HepG2 (cell line): ENCODE results near the gene SERPINB1. TPM values are rescaled to one million over a fixed set of nuclear protein-coding genes. Genes with fewer than 3 reads are reported as not detected.
"Not testable (repeated sequence)": the region's sequence is repeated elsewhere in the genome, so short reads cannot be mapped to it uniquely, and the experiment has no call there.

Experiments
- ATAC-seq: fragments of 200-7000 bp; cut with Tn5 transposase; 3 replicates; pipeline ENCODE4 v1.9.1; 2020; ENCODE audit warnings: mild to moderate bottlenecking, moderate library complexity
- BruUV-seq: library from RNA; stranded (reverse); fragments of 400-500 nt; replicated peaks from 2 replicates; lab custom pipeline; 2021; lab: Mats Ljungman, UMichigan
- CTCF ChIA-PET: fragments of 300-600 bp; formaldehyde crosslinking; extraction: SDS; loops from one replicate; lab custom pipeline; 2021; ENCODE audit warnings: low total read pairs, inconsistent platforms, low intra/inter-chr PET ratio; lab: Yijun Ruan, JAX
- POLR2A ChIA-PET: fragments of 350-600 bp; sonication (Branson Sonifier 250); formaldehyde crosslinking; loops from one replicate; lab custom pipeline; 2020; ENCODE audit warnings: antibody characterized with exemption, inconsistent platforms; lab: Yijun Ruan, JAX
- DNase-seq: peaks from one replicate; pipeline ENCODE4 v3.0.0-alpha.2; 2015; ENCODE audit warnings: low spot score
- FAIRE-seq: peaks from 3 replicates; lab custom pipeline; 2011; peaks lifted over from hg19 to GRCh38; lab: Jason Lieb, UNC
- H2AFZ ChIP-seq: one replicate; pipeline ENCODE4 v1.6.1; 2011; ENCODE audit warnings: low read length, inconsistent platforms
- H3K27ac ChIP-seq: fragments of 300-600 bp; 3 replicates; pipeline ENCODE4 v1.8.0; 2011; ENCODE audit warnings: mixed run types, mild to moderate bottlenecking, mixed read lengths, low read length, inconsistent platforms; ENCODE audit not compliant: insufficient read depth; ENCODE audit errors: extremely low read length
- H3K27me3 ChIP-seq, 2 experiments: fragments of 200-600 bp in 1 of 2; 2 replicates in 1 of 2; 3 replicates in 1 of 2; pipeline versions ENCODE4 v1.6.0 to v1.8.0; 2011; ENCODE audit warnings: low read length in 2 of 2, mild to moderate bottlenecking in 2 of 2, moderate library complexity in 2 of 2, inconsistent platforms in 1 of 2; ENCODE audit not compliant: insufficient read depth in 2 of 2, control insufficient read depth in 1 of 2
- H3K36me3 ChIP-seq, 2 experiments: fragments of 200-600 bp in 1 of 2; replicated peaks in 1 of 2; 2 replicates in 1 of 2; 3 replicates in 1 of 2; pipeline versions ENCODE4 v1.5.1 to v1.8.0; 2011; ENCODE audit warnings: low read length in 2 of 2, inconsistent platforms in 1 of 2; ENCODE audit not compliant: insufficient read depth in 2 of 2, control insufficient read depth in 1 of 2
- H3K4me1 ChIP-seq: 2 replicates; pipeline ENCODE4 v1.5.1; 2012; ENCODE audit warnings: low read length, inconsistent platforms; ENCODE audit not compliant: insufficient read depth
- H3K4me2 ChIP-seq: 2 replicates; pipeline ENCODE4 v1.6.0; 2011; ENCODE audit warnings: low read depth, low read length, inconsistent platforms
- H3K4me3 ChIP-seq, 3 experiments: fragments of 200-600 bp in 1 of 3; sonication (generic), shearing (Covaris generic) in 1 of 3; replicated peaks in 1 of 3; 2 replicates each; pipeline ENCODE4 v1.5.1; 2011 to 2016; ENCODE audit warnings: low read length in 3 of 3, inconsistent platforms in 2 of 3, low read depth in 2 of 3, mild to moderate bottlenecking in 2 of 3, control low read depth in 1 of 3, mixed read lengths in 1 of 3; ENCODE audit not compliant: insufficient read depth in 1 of 3
- H3K79me2 ChIP-seq: one replicate; pipeline ENCODE4 v1.6.1; 2011; ENCODE audit warnings: low read length, inconsistent platforms; ENCODE audit not compliant: insufficient read depth
- H3K9ac ChIP-seq: 2 replicates; pipeline ENCODE4 v1.6.0; 2011; ENCODE audit warnings: mild to moderate bottlenecking, low read depth, low read length, inconsistent platforms; ENCODE audit not compliant: insufficient read depth
- H3K9me3 ChIP-seq: 2 replicates; pipeline ENCODE4 v1.5.1; 2012; ENCODE audit warnings: mild to moderate bottlenecking, low read length
- H4K20me1 ChIP-seq: 2 replicates; pipeline ENCODE4 v1.6.0; 2011; ENCODE audit warnings: inconsistent platforms, mild to moderate bottlenecking, low read length, moderate library complexity; ENCODE audit not compliant: insufficient read depth
- ARNTL ChIP-seq: sonication (generic); formaldehyde crosslinking; IDR thresholded peaks from 2 replicates; pipeline ENCODE4 v1.4.0; 2020; ENCODE audit warnings: mild to moderate bottlenecking, missing genetic modification reagents
- EZH2 ChIP-seq: conservative IDR thresholded peaks from 2 replicates; pipeline ENCODE4 v1.6.1; 2012; ENCODE audit warnings: mild to moderate bottlenecking, low read depth, low read length, moderate library complexity
- NFYB ChIP-seq: sonication (generic); formaldehyde crosslinking; IDR thresholded peaks from 2 replicates; pipeline ENCODE4 v1.4.0; 2020; ENCODE audit warnings: missing genetic modification reagents
- NFYC ChIP-seq: IDR thresholded peaks from 2 replicates; pipeline ENCODE4 v1.6.1; 2016; ENCODE audit warnings: missing genetic modification reagents, missing compliant biosample characterization
- WGBS: methylation state at CpG from one replicate; pipeline ENCODE4 v1.1.6; 2017; ENCODE audit warnings: low lambda C conversion rate; 5-methylcytosine and 5-hydroxymethylcytosine counted together
- in situ Hi-C: cut with HindIII; loops from 2 replicates; pipeline ENCODE4 v1.10.0; 2017; ENCODE audit warnings: low pct_unique_long_range_greater_than_20kb; ENCODE audit not compliant: extremely low pct_ligation_motif_present
- intact Hi-C: fragments of 100-400 bp; cut with micrococcal nuclease; formaldehyde crosslinking; loops from one replicate; pipeline ENCODE4 v1.10.0; 2022; ENCODE audit not compliant: unreplicated experiment
- polyA plus RNA-seq, 8 experiments: library from polyadenylated mRNA; depleted of rRNA in 3 of 8; stranded (reverse) in 7 of 8; unstranded in 1 of 8; fragments of >200 nt; fragmentation: Illumina TruSeq in 4 of 8; extraction: Trizol in 4 of 8; gene quantifications; 2 replicates each; pipeline versions ENCODE4 v1.2.1 to v1.2.3, GENCODE V29; 2011 to 2016; ENCODE audit warnings: low read depth in 4 of 8, missing spikeins in 1 of 8, mixed read lengths in 1 of 8; ENCODE audit not compliant: insufficient read depth in 1 of 8
- total RNA-seq, 5 experiments: library from RNA; depleted of rRNA; stranded (reverse); fragments of >200 nt; fragmentation: Illumina TruSeq; extraction: Trizol; gene quantifications; 2 replicates each; pipeline ENCODE4 v1.2.3, GENCODE V29; 2016; ENCODE audit warnings: low read depth in 1 of 5
- TF ChIP-seq, protein P1 (sequence below): sonication (generic); formaldehyde crosslinking; IDR thresholded peaks from 2 replicates; pipeline ENCODE4 v1.4.0; 2020; ENCODE audit warnings: mild to moderate bottlenecking, missing genetic modification reagents

SERPINB1 gene
- total and polyA plus RNA-seq, 2 of the 13 experiments (the other 11 are each of a cell fraction or from before 2014, with no cell fraction given) = 41.4 to 60.5 TPM

DNA sequence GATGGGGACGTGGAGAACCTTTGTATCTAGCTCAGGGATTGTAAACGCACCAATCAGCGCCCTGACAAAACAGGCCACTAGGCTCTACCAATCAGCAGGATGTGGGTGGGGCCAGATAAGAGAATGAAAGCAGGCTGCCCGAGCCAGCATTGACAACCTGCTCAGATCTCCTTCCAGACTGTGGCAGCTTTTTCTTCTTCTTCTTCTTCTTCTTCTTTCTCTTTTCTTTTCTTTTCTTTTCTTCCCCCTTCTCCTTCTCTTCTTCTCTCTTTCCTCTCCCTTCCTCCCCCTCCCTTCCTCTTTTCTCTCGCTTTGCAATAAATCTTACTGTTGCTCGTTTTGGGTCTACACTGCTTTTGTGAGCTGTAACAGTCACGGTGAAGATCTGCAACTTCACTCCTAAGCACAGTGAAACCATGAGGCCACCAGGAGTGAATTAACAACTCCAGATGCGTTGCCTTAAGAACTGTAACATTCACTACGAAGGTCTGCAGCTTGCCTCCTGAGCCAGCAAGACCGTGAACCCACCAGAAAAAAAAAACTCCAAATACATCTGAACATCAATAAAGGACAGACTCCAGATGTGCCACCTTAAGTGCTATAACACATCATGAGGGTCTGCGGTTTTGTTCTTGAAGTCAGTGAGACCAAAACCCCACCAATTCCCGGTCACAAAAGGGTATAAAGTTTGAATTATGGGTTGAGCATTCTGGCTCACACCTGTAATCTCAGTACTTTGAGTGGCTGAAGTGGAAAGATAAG lies 19.6 kb upstream of the SERPINB1 start:
- no peaks in the 10 kb centered on the region for H3K27me3 ChIP-seq
- no peak overlapping the region for H3K4me2 ChIP-seq
- TSS peak; percentile 89 for BruUV-seq
- ChIA-PET CTCF (no interaction called here), POLR2A (interaction anchor here (0.8 to 2.6 kb wide), 5 partner anchors 11 to 42 kb away, joined by 3 to 7 read pairs (median 4); partner anchors contain the start of genes SERPINB1 and SERPINB9)
- no peaks in the 10 kb centered on the region for H4K20me1 ChIP-seq
- TF ChIP-seq, protein P1, sequence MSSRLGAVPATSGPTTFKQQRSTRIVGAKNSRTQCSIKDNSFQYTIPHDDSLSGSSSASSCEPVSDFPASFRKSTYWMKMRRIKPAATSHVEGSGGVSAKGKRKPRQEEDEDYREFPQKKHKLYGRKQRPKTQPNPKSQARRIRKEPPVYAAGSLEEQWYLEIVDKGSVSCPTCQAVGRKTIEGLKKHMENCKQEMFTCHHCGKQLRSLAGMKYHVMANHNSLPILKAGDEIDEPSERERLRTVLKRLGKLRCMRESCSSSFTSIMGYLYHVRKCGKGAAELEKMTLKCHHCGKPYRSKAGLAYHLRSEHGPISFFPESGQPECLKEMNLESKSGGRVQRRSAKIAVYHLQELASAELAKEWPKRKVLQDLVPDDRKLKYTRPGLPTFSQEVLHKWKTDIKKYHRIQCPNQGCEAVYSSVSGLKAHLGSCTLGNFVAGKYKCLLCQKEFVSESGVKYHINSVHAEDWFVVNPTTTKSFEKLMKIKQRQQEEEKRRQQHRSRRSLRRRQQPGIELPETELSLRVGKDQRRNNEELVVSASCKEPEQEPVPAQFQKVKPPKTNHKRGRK = peak; percentile 74; the same call in 1 of the 2 replicates
- peak; percentile 63 for TF ChIP-seq NFYB (CRISPR knock-in tag)
- no peak for TF ChIP-seq EZH2
- no peak for TF ChIP-seq ARNTL (CRISPR knock-in tag)
- FAIRE-seq = no peak
- ATAC-seq = 0 out of 3 replicates have a peak, but pooled peaks have one; percentile 8
- intact Hi-C loops (no loop called here), in situ Hi-C loops (no loop called here)
- no peak overlapping the region for H3K4me3 ChIP-seq
- WGBS = 53% methylated on average over 10 of the region's 12 CpGs
- H2AFZ ChIP-seq = no peak overlapping the region
- no peaks in the 10 kb centered on the region for H3K9me3 ChIP-seq
- DNase-seq = no peak
- no peaks in the 10 kb centered on the region for H3K79me2 ChIP-seq
- H3K27ac ChIP-seq = no peak overlapping the region
- no peak overlapping the region for H3K9ac ChIP-seq
- peaks cover 76% of the 10 kb centered on the region for H3K4me1 ChIP-seq
- no peaks in the 10 kb centered on the region for H3K36me3 ChIP-seq

DNA sequence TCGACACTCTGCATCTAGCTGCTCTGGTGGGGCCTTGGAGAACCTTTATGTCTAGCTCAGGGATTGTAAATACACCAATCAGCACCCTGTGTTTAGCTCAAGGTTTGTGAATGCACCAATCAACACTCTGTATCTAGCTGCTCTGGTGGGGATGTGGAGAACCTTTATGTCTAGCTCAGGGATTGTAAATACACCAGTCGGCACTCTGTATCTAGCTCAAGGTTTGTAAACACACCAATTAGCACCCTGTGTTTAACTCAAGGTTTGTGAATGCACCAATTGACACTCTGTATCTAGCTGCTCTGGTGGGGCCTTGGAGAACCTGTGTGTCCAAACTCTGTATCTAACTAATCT lies 19.0 kb upstream of the SERPINB1 start:
- H3K4me3 ChIP-seq, BruUV-seq, H4K20me1 ChIP-seq, H3K4me2 ChIP-seq, H3K27me3 ChIP-seq, H3K9ac ChIP-seq, H3K27ac ChIP-seq, CTCF ChIA-PET, H3K36me3 ChIP-seq, DNase-seq, H2AFZ ChIP-seq, FAIRE-seq, H3K79me2 ChIP-seq, in situ Hi-C loops, ATAC-seq, intact Hi-C loops, H3K9me3 ChIP-seq: not testable (repeated sequence)
- WGBS = 63% methylated on average over 2 of the region's 2 CpGs
- POLR2A ChIA-PET = interaction anchor here (0.8 to 2.6 kb wide), 5 partner anchors 10 to 43 kb away, joined by 3 to 7 read pairs (median 4); partner anchors contain the start of genes SERPINB1 and SERPINB9
- H3K4me1 ChIP-seq = peaks cover 76% of the 10 kb centered on the region
- TF ChIP-seq NFYC (CRISPR knock-in tag) = peak; percentile 52; the same call in 1 of the 2 replicates

DNA sequence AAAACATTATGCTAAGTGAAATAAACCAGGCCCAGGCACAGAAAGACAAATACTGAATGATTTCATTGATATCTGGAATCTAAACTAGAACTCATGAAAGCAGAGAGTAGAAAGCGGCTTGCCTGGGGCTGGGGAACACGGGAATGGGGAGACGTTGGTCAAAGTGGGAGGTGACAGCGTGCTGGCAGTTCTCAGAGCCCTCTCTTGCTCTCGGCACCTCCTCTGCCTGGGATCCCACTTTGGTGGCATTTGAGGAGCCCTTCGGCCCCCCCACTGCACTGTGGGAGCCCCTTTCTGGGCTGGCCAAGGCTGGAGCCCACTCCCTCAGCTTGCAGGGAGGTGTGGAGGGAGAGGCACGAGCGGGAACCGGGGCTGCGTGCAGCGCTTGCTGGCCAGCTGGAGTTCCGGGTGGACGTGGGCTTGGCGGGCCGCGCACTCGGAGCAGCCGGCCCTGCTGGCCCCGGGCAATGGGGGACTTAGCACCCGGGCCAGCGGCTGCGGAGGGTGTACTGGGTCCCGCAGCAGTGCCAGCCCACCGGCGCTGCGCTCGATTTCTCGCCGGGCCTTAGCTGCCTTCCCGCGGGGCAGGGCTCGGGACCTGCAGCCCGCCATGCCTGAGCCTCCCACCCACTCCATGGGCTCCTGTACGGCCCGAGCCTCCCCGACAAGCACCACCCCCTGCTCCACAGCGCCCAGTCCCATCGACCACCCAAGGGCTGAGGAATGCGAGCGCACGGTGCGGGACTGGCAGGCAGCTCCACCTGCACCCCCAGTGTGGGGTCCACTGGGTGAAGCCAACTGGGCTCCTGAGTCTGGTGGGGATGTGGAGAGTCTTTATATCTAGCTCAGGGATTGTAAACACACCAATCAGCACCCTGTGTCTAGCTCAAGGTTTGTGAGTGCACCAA lies 18.4 kb upstream of the SERPINB1 start:
- H3K4me1 ChIP-seq = peaks cover 76% of the 10 kb centered on the region
- H2AFZ ChIP-seq, H3K9me3 ChIP-seq, H4K20me1 ChIP-seq, DNase-seq, in situ Hi-C loops, H3K27ac ChIP-seq, H3K9ac ChIP-seq, H3K4me3 ChIP-seq, H3K79me2 ChIP-seq, CTCF ChIA-PET, FAIRE-seq, H3K36me3 ChIP-seq, H3K4me2 ChIP-seq, BruUV-seq, H3K27me3 ChIP-seq, intact Hi-C loops, ATAC-seq: not testable (repeated sequence)
- POLR2A ChIA-PET = interaction anchor here (2.6 kb wide), 1 partner anchor 19 kb away, joined by 7 read pairs; the partner anchor contains the start of gene SERPINB1
- 97% methylated on average over 25 of the region's 42 CpGs for WGBS
